ENCODE results near the gene CNGB1.
"Not testable (repeated sequence)": the region's sequence is repeated elsewhere in the genome, so short reads cannot be mapped to it uniquely, and the experiment has no call there.

CNGB1 gene

GRCh38 chr16:57970970-57971369 is at the start of gene CNGB1:
TSS of gene CNGB1 (minus strand) at chr16:57971128. CDS start at chr16:57967286, 3,842 bp downstream.
- no peak within 1 kb of the TSS for H3K27ac ChIP-seq (ENCODE audit: low read depth, low read length)
- H3K9ac ChIP-seq (ENCODE audit: low read length), result no peak within 1 kb of the TSS
- H3K36me3 ChIP-seq (ENCODE audit: control insufficient read depth, insufficient read depth, low read length), result no peaks in the 10 kb centered on the region
- no peaks in the 10 kb centered on the region for H3K27me3 ChIP-seq (ENCODE audit: control insufficient read depth, insufficient read depth, low read length)
- H3K9me3 ChIP-seq (ENCODE audit: control insufficient read depth, insufficient read depth, low read depth, low read length), result no peaks in the 10 kb centered on the region
- no peak within 1 kb of the TSS for H3K4me3 ChIP-seq (ENCODE audit: low read depth, low read length)
- H3K4me1 ChIP-seq (ENCODE audit: control insufficient read depth, insufficient read depth, low read length), result peaks cover 5% of the 10 kb centered on the region; the same call in 1 of the 2 replicates

DNA sequence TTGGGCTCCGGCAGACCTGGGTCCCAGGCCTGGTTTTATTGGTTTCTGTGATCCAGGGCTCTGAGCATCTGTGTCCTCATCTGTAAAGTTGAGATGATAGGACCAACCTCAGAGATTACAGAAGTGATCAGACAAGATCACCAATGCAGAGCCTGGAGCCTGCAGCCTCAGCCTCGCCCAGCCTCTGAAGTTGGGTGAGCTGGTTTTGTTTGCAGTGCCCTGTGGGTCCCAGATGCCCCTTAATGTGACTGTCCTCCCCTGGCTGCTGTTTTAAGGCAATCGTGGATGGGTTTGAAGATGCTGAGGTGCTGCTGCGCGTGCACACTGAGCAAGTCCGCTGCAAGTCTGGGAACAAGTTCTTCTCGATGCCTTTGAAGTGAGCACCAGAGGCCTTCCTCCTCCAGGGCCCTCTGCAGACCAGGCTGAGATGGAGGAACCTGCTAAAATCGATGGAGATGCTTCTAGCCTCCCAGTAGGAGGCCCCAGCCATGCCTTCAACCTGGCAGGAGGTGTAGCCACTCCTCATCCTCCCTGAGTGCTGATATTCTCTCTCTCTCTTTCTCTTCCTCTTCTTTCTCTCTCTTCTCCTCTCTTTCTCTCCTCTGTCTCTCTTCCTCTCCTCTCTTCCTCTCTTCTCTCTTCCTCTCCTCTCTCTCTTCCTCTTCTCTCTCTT is 49.1 kb upstream of the CNGB1 start:
- H3K9ac ChIP-seq (ENCODE audit: low read length), result no peak overlapping the region
- peaks cover 9% of the 10 kb centered on the region for H3K36me3 ChIP-seq (ENCODE audit: control insufficient read depth, insufficient read depth, low read length)
- H3K4me3 ChIP-seq (ENCODE audit: low read depth, low read length), result no peak overlapping the region
- no peaks in the 10 kb centered on the region for H3K27me3 ChIP-seq (ENCODE audit: control insufficient read depth, insufficient read depth, low read length)
- H3K4me1 ChIP-seq (ENCODE audit: control insufficient read depth, insufficient read depth, low read length), result peaks cover 29% of the 10 kb centered on the region
- H3K27ac ChIP-seq (ENCODE audit: low read depth, low read length), result no peak overlapping the region
- no peaks in the 10 kb centered on the region for H3K9me3 ChIP-seq (ENCODE audit: control insufficient read depth, insufficient read depth, low read depth, low read length)

GRCh38 chr16:58018803-58019202 is 47.9 kb upstream of the CNGB1 start:
- Histone ChIP-seq H3K4me3 (ENCODE audit: low read depth, low read length) (no peak overlapping the region), H3K4me1 (ENCODE audit: control insufficient read depth, insufficient read depth, low read length) (peaks cover 18% of the 10 kb centered on the region), H3K27me3 (ENCODE audit: control insufficient read depth, insufficient read depth, low read length) (no peaks in the 10 kb centered on the region), H3K9ac (ENCODE audit: low read length) (no peak overlapping the region), H3K27ac (ENCODE audit: low read depth, low read length) (no peak overlapping the region), H3K36me3 (ENCODE audit: control insufficient read depth, insufficient read depth, low read length) (peaks cover 10% of the 10 kb centered on the region), H3K9me3 (ENCODE audit: control insufficient read depth, insufficient read depth, low read depth, low read length) (no peaks in the 10 kb centered on the region)

- H3K4me3 ChIP-seq (ENCODE audit: low read depth, low read length), result no peak overlapping the region
- no peak overlapping the region for H3K9ac ChIP-seq (ENCODE audit: low read length)
- H3K27ac ChIP-seq (ENCODE audit: low read depth, low read length), result no peak overlapping the region
- H3K36me3 ChIP-seq (ENCODE audit: control insufficient read depth, insufficient read depth, low read length), result peaks cover 22% of the 10 kb centered on the region
- H3K4me1 ChIP-seq (ENCODE audit: control insufficient read depth, insufficient read depth, low read length), result peaks cover 12% of the 10 kb centered on the region; the same call in 1 of the 2 replicates
- H3K9me3 ChIP-seq (ENCODE audit: control insufficient read depth, insufficient read depth, low read depth, low read length), result no peaks in the 10 kb centered on the region
- H3K27me3 ChIP-seq (ENCODE audit: control insufficient read depth, insufficient read depth, low read length), result no peaks in the 10 kb centered on the region
Measured at GRCh38 chr16:58016840-58017446, 46.0 kb upstream of the CNGB1 start.

DNA sequence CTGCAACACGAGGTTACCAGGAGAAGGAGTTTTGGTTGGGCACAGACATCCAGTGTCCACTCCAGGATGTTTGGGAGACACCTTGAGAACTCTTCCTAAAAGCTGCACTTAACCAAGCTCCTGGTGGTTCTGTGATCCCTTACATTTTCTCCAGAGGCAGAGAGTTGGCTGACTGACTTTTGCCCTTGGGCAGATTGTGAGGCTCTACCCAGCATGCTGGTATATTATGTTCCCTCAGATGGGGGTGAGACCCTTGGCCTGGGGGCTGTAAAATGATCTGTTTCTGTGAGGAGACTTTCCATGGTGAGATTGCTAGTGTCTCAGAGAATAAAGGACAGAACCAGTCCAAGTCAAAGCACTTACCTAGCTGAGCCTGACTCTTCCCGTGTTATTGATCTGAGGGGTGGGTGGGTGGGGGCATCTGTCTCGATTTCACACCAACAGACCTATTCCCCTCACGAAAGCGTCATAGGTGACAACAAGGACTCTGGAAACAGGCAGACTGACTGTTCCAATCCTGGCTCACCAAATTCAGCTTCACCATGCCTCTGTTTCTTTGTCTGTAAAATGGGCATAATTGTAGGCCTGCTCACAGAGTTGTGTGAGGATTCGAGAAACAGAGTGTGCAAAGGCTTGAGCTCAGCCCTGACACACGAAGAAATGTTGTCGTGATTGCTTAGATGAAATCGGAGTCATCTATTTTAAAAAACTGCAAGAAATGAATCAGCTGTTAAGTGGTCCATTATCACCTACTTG is 42.5 kb upstream of the CNGB1 start:
- H3K4me1 ChIP-seq (ENCODE audit: control insufficient read depth, insufficient read depth, low read length), result peaks cover 35% of the 10 kb centered on the region; the same call in 1 of the 2 replicates
- H3K4me3 ChIP-seq (ENCODE audit: low read depth, low read length), result no peak overlapping the region
- no peak overlapping the region for H3K27ac ChIP-seq (ENCODE audit: low read depth, low read length)
- H3K36me3 ChIP-seq (ENCODE audit: control insufficient read depth, insufficient read depth, low read length), result peaks cover 38% of the 10 kb centered on the region
- H3K27me3 ChIP-seq (ENCODE audit: control insufficient read depth, insufficient read depth, low read length), result no peaks in the 10 kb centered on the region
- H3K9ac ChIP-seq (ENCODE audit: low read length), result peak overlapping the region; percentile 24
- H3K9me3 ChIP-seq (ENCODE audit: control insufficient read depth, insufficient read depth, low read depth, low read length), result no peaks in the 10 kb centered on the region

GRCh38 chr16:58012481-58012880 is 41.6 kb upstream of the CNGB1 start:
- H3K27ac ChIP-seq (ENCODE audit: low read depth, low read length), result peak overlapping the region; percentile 48; the same call in 1 of the 2 replicates
- no peak overlapping the region for H3K4me3 ChIP-seq (ENCODE audit: low read depth, low read length)
- H3K27me3 ChIP-seq (ENCODE audit: control insufficient read depth, insufficient read depth, low read length), result no peaks in the 10 kb centered on the region
- H3K4me1 ChIP-seq (ENCODE audit: control insufficient read depth, insufficient read depth, low read length), result peaks cover 35% of the 10 kb centered on the region; the same call in 1 of the 2 replicates
- H3K9me3 ChIP-seq (ENCODE audit: control insufficient read depth, insufficient read depth, low read depth, low read length), result no peaks in the 10 kb centered on the region
- peaks cover 38% of the 10 kb centered on the region for H3K36me3 ChIP-seq (ENCODE audit: control insufficient read depth, insufficient read depth, low read length)
- peak overlapping the region; percentile 24 for H3K9ac ChIP-seq (ENCODE audit: low read length)

DNA sequence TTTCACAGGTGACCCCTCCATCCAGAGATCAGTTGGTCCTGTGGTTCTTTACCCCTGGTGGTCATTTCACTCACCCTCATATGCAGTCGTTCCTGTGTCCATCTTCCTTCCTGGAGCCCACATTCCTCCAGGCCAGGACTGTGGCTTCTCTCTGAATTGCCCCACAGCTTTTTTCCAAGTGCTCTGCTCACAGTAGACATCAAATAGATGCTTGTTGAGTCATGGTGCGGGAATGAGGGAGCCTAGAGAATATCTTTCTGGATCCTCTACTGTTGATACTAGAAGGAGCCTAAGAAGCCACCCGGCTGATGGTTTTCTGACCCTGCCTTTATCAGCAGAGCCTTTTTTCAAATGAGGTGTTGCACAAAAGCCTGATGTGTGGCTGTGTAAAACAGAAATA is 40.7 kb upstream of the CNGB1 start:
- Histone ChIP-seq H3K27ac (ENCODE audit: low read depth, low read length) (peak overlapping the region; percentile 49; the same call in 1 of the 2 replicates), H3K9ac (ENCODE audit: low read length) (peak overlapping the region; percentile 56), H3K4me3 (ENCODE audit: low read depth, low read length) (no peak overlapping the region), H3K36me3 (ENCODE audit: control insufficient read depth, insufficient read depth, low read length) (peaks cover 42% of the 10 kb centered on the region), H3K4me1 (ENCODE audit: control insufficient read depth, insufficient read depth, low read length) (peaks cover 35% of the 10 kb centered on the region; the same call in 1 of the 2 replicates), H3K27me3 (ENCODE audit: control insufficient read depth, insufficient read depth, low read length) (no peaks in the 10 kb centered on the region), H3K9me3 (ENCODE audit: control insufficient read depth, insufficient read depth, low read depth, low read length) (no peaks in the 10 kb centered on the region; the same call in 1 of the 2 replicates)

DNA sequence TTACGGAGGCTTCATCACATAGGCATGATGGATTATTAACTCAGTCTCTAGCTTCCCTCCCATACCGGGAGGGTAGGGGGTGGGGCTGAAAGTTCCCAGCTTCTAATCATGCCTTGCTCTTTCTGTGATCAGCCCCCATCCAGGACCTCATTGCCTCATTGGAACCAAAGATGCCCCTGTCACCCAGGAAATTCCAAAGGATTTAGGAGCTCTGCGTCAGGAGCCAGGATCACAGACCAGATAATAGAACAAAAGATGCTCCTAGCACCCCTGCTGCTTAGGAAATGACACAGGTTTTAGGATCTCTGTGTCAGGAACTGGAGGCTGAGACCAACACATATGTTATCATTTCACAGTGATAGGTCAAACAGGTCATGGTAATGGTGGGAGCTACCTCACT is 40.0 kb upstream of the CNGB1 start:
- Histone ChIP-seq H3K27me3 (ENCODE audit: control insufficient read depth, insufficient read depth, low read length) (no peaks in the 10 kb centered on the region), H3K9ac (ENCODE audit: low read length) (peak overlapping the region; percentile 63), H3K9me3 (ENCODE audit: control insufficient read depth, insufficient read depth, low read depth, low read length) (no peaks in the 10 kb centered on the region; the same call in 1 of the 2 replicates), H3K27ac (ENCODE audit: low read depth, low read length) (peak overlapping the region; percentile 79; the same call in 1 of the 2 replicates), H3K36me3 (ENCODE audit: control insufficient read depth, insufficient read depth, low read length) (peaks cover 45% of the 10 kb centered on the region), H3K4me3 (ENCODE audit: low read depth, low read length) (no peak overlapping the region; the same call in 1 of the 2 replicates), H3K4me1 (ENCODE audit: control insufficient read depth, insufficient read depth, low read length) (peaks cover 35% of the 10 kb centered on the region; the same call in 1 of the 2 replicates)

GRCh38 chr16:58009856-58010416 is 39.0 kb upstream of the CNGB1 start:
- H3K9me3 ChIP-seq (ENCODE audit: control insufficient read depth, insufficient read depth, low read depth, low read length), result no peaks in the 10 kb centered on the region; the same call in 1 of the 2 replicates
- H3K4me1 ChIP-seq (ENCODE audit: control insufficient read depth, insufficient read depth, low read length), result peaks cover 35% of the 10 kb centered on the region; the same call in 1 of the 2 replicates
- peak overlapping the region; percentile 63 for H3K9ac ChIP-seq (ENCODE audit: low read length)
- peak overlapping the region; percentile 79; the same call in 1 of the 2 replicates for H3K27ac ChIP-seq (ENCODE audit: low read depth, low read length)
- H3K36me3 ChIP-seq (ENCODE audit: control insufficient read depth, insufficient read depth, low read length), result peaks cover 44% of the 10 kb centered on the region
- H3K27me3 ChIP-seq (ENCODE audit: control insufficient read depth, insufficient read depth, low read length), result no peaks in the 10 kb centered on the region
- no peak overlapping the region; the same call in 1 of the 2 replicates for H3K4me3 ChIP-seq (ENCODE audit: low read depth, low read length)

GRCh38 chr16:58004736-58005135 is 33.8 kb upstream of the CNGB1 start:
- peaks cover 31% of the 10 kb centered on the region for H3K36me3 ChIP-seq (ENCODE audit: control insufficient read depth, insufficient read depth, low read length)
- not testable (repeated sequence) for H3K4me3 ChIP-seq (ENCODE audit: low read depth, low read length); H3K27me3 ChIP-seq (ENCODE audit: control insufficient read depth, insufficient read depth, low read length); H3K4me1 ChIP-seq (ENCODE audit: control insufficient read depth, insufficient read depth, low read length); H3K9me3 ChIP-seq (ENCODE audit: control insufficient read depth, insufficient read depth, low read depth, low read length); H3K27ac ChIP-seq (ENCODE audit: low read depth, low read length); H3K9ac ChIP-seq (ENCODE audit: low read length)

Measured in HUES6 (cell line).